H1 (cell line): ENCODE results near the gene ZNF670. TPM values are rescaled to one million over a fixed set of nuclear protein-coding genes. Genes with fewer than 3 reads are reported as not detected.

ENCODE experiments used
- CTCF ChIA-PET: fragments of 300-600 bp; sonication (Branson Sonifier 250); formaldehyde crosslinking; loops from one replicate; lab custom pipeline; 2021; ENCODE audit not compliant: partially characterized antibody; lab: Charles Lee
- POLR2A ChIA-PET: fragments of 300-600 bp; sonication (Branson Sonifier 250); formaldehyde crosslinking; loops from one replicate; lab custom pipeline; 2021; ENCODE audit warnings: inconsistent platforms; ENCODE audit not compliant: partially characterized antibody; lab: Charles Lee
- DNase-seq, 2 experiments: peaks; one replicate each; pipeline versions ENCODE4 v3.0.0 to v3.0.0-alpha.2; 2010 to 2022; ENCODE audit warnings: low spot score in 2 of 2, low read depth in 1 of 2, mixed read lengths in 1 of 2
- FAIRE-seq: peaks from 2 replicates; lab custom pipeline; 2011; peaks lifted over from hg19 to GRCh38; lab: Jason Lieb, UNC
- H2AFZ ChIP-seq: 2 replicates; pipeline ENCODE4 v1.8.1; 2012; ENCODE audit warnings: low read length, inconsistent platforms
- H2AK5ac ChIP-seq: 2 replicates; pipeline ENCODE4 v1.6.1; 2013; ENCODE audit warnings: low read depth, low read length
- H2BK120ac ChIP-seq: replicated peaks from 2 replicates; pipeline ENCODE3; 2013; ENCODE audit warnings: low read depth, low read length, inconsistent platforms
- H2BK12ac ChIP-seq: 2 replicates; pipeline ENCODE4 v1.6.1; 2013; ENCODE audit warnings: low read depth, low read length
- H2BK15ac ChIP-seq: 2 replicates; pipeline ENCODE4 v1.6.1; 2013; ENCODE audit warnings: low read length
- H2BK20ac ChIP-seq: 2 replicates; pipeline ENCODE4 v1.6.1; 2013; ENCODE audit warnings: low read length
- H2BK5ac ChIP-seq: 2 replicates; pipeline ENCODE4 v1.6.1; 2013; ENCODE audit warnings: low read depth, low read length
- H3K14ac ChIP-seq: 2 replicates; pipeline ENCODE4 v1.6.1; 2013; ENCODE audit warnings: inconsistent platforms; ENCODE audit not compliant: insufficient read length
- H3K18ac ChIP-seq: 2 replicates; pipeline ENCODE4 v1.6.1; 2013; ENCODE audit warnings: low read length; ENCODE audit errors: extremely low read depth
- H3K23ac ChIP-seq: 2 replicates; pipeline ENCODE4 v1.6.1; 2013; ENCODE audit warnings: inconsistent platforms; ENCODE audit not compliant: insufficient read length
- H3K23me2 ChIP-seq: 2 replicates; pipeline ENCODE4 v1.6.1; 2013; ENCODE audit warnings: low read depth, low read length
- H3K27ac ChIP-seq: 2 replicates; pipeline ENCODE4 v1.6.1; 2011; ENCODE audit warnings: low read depth, low read length, inconsistent platforms
- H3K27me3 ChIP-seq, 4 experiments: replicated peaks in 1 of 4; 1 replicate in 1 of 4; 2 replicates in 3 of 4; pipeline versions ENCODE4 v1.6.1 to v1.8.1; 2011 to 2013; ENCODE audit warnings: low read length in 3 of 4, mild to moderate bottlenecking in 3 of 4, inconsistent platforms in 2 of 4, mixed read lengths in 2 of 4, moderate library complexity in 1 of 4; ENCODE audit not compliant: control insufficient read depth in 3 of 4, insufficient read depth in 3 of 4; ENCODE audit errors: extremely low read depth in 1 of 4
- H3K36me3 ChIP-seq, 4 experiments: 2 replicates each; pipeline versions ENCODE4 v1.6.1 to v1.8.1; 2011 to 2013; ENCODE audit warnings: mild to moderate bottlenecking in 4 of 4, low read length in 3 of 4, moderate library complexity in 2 of 4, control low read depth in 1 of 4, inconsistent platforms in 1 of 4; ENCODE audit not compliant: insufficient read depth in 4 of 4, control insufficient read depth in 2 of 4
- H3K4ac ChIP-seq: replicated peaks from 2 replicates; pipeline ENCODE3; 2013; ENCODE audit warnings: low read length, low read depth, mixed read lengths, inconsistent platforms; ENCODE audit not compliant: insufficient read length
- H3K4me1 ChIP-seq, 4 experiments: replicated peaks in 1 of 4; 1 replicate in 1 of 4; 2 replicates in 3 of 4; pipeline versions ENCODE4 v1.6.1 to v1.8.1; 2011 to 2013; ENCODE audit warnings: low read length in 3 of 4, inconsistent platforms in 2 of 4, mixed read lengths in 1 of 4; ENCODE audit not compliant: insufficient read depth in 4 of 4, control insufficient read depth in 3 of 4
- H3K4me2 ChIP-seq, 2 experiments: 2 replicates each; pipeline versions ENCODE4 v1.6.1 to v1.8.1; 2011 to 2013; ENCODE audit warnings: low read depth in 2 of 2, low read length in 2 of 2, control low read depth in 1 of 2, inconsistent platforms in 1 of 2, mild to moderate bottlenecking in 1 of 2; ENCODE audit not compliant: insufficient read depth in 1 of 2
- H3K4me3 ChIP-seq, 4 experiments: fragments of 200-600, 300-600 bp in 1 of 4; sonication (generic), shearing (Covaris generic), sonication (Bioruptor Twin) in 1 of 4; 2 replicates each; pipeline versions ENCODE4 v1.5.1 to v1.8.1; 2011 to 2016; ENCODE audit warnings: low read length in 4 of 4, low read depth in 3 of 4, control low read depth in 2 of 4, inconsistent platforms in 2 of 4, mild to moderate bottlenecking in 2 of 4, mixed read lengths in 1 of 4, moderate library complexity in 1 of 4; ENCODE audit not compliant: insufficient read depth in 2 of 4; ENCODE audit errors: extremely low read depth in 1 of 4
- H3K56ac ChIP-seq: replicated peaks from 2 replicates; pipeline ENCODE3; 2013; ENCODE audit warnings: low read depth, mild to moderate bottlenecking, mixed read lengths, low read length, inconsistent platforms; ENCODE audit not compliant: insufficient read length
- H3K79me1 ChIP-seq: 2 replicates; pipeline ENCODE4 v1.6.1; 2013; ENCODE audit warnings: low read depth, low read length, control low read depth
- H3K79me2 ChIP-seq, 2 experiments: 2 replicates each; pipeline versions ENCODE4 v1.6.1 to v1.8.1; 2012 to 2013; ENCODE audit warnings: low read length in 2 of 2, mild to moderate bottlenecking in 2 of 2, inconsistent platforms in 1 of 2; ENCODE audit not compliant: insufficient read depth in 2 of 2, control insufficient read depth in 1 of 2
- H3K9ac ChIP-seq, 4 experiments: replicated peaks in 1 of 4; 1 replicate in 1 of 4; 2 replicates in 3 of 4; pipeline versions ENCODE4 v1.6.1 to v1.8.1; 2011 to 2013; ENCODE audit warnings: low read depth in 3 of 4, low read length in 3 of 4, control low read depth in 2 of 4, mild to moderate bottlenecking in 2 of 4, moderate library complexity in 2 of 4, inconsistent platforms in 1 of 4; ENCODE audit errors: extremely low read depth in 1 of 4
- H3K9me3 ChIP-seq, 2 experiments: 2 replicates each; pipeline versions ENCODE4 v1.6.1 to v1.8.1; 2012 to 2013; ENCODE audit warnings: mild to moderate bottlenecking in 2 of 2, moderate library complexity in 2 of 2, control low read depth in 1 of 2, inconsistent platforms in 1 of 2, low read depth in 1 of 2, low read length in 1 of 2, mixed read lengths in 1 of 2; ENCODE audit not compliant: insufficient read depth in 2 of 2
- H4K20me1 ChIP-seq, 2 experiments: replicated peaks in 1 of 2; 2 replicates each; pipeline versions ENCODE3 to v1.8.1; 2011 to 2013; ENCODE audit warnings: inconsistent platforms in 2 of 2, low read length in 2 of 2, mild to moderate bottlenecking in 1 of 2; ENCODE audit not compliant: insufficient read depth in 2 of 2, control insufficient read depth in 1 of 2
- H4K5ac ChIP-seq: 2 replicates; pipeline ENCODE4 v1.6.1; 2013; ENCODE audit warnings: low read length, low read depth, mixed read lengths, inconsistent platforms; ENCODE audit not compliant: insufficient read length
- H4K8ac ChIP-seq: 2 replicates; pipeline ENCODE4 v1.8.0; 2013; ENCODE audit warnings: mild to moderate bottlenecking, moderate library complexity, low read length, inconsistent platforms; ENCODE audit not compliant: insufficient read depth; ENCODE audit errors: extremely low read depth
- H4K91ac ChIP-seq: replicated peaks from 2 replicates; pipeline ENCODE3; 2013; ENCODE audit warnings: low read length, mixed read lengths, inconsistent platforms; ENCODE audit not compliant: insufficient read length
- HDAC6 ChIP-seq: IDR thresholded peaks from one replicate; pipeline ENCODE4 v1.7.1; 2012; ENCODE audit warnings: low read depth, mild to moderate bottlenecking, inconsistent platforms, low read length, moderate library complexity
- KDM4A ChIP-seq: IDR thresholded peaks from one replicate; pipeline ENCODE4 v1.7.1; 2012; ENCODE audit warnings: low read depth, mild to moderate bottlenecking, moderate library complexity, low read length, inconsistent platforms; ENCODE audit not compliant: severe bottlenecking
- MAFK ChIP-seq: IDR thresholded peaks from 2 replicates; pipeline ENCODE4 v1.6.1; 2012; ENCODE audit warnings: low read depth, mild to moderate bottlenecking, improper control_type of control experiment, low read length
- TAF1 ChIP-seq: IDR thresholded peaks from 2 replicates; pipeline ENCODE4 v1.6.1; 2011; ENCODE audit warnings: mild to moderate bottlenecking, low read depth, low read length
- TCF12 ChIP-seq: IDR thresholded peaks from 2 replicates; pipeline ENCODE4 v1.6.1; 2011; ENCODE audit warnings: low read depth, mild to moderate bottlenecking, low read length
- USF2 ChIP-seq: IDR thresholded peaks from 2 replicates; pipeline ENCODE4 v1.6.1; 2011; ENCODE audit warnings: low read length, improper control_type of control experiment
- WGBS, 2 experiments: shearing (Covaris generic) in 1 of 2; methylation state at CpG; one replicate each; pipeline versions ENCODE4 v1.1.6 to v1.1.7; 2013 to 2015; ENCODE audit warnings: low lambda C conversion rate in 2 of 2, mixed read lengths in 2 of 2, inconsistent platforms in 1 of 2, low coverage in 1 of 2, missing lambda C conversion rate in 1 of 2; ENCODE audit not compliant: insufficient replicate concordance in 2 of 2, insufficient coverage in 1 of 2, insufficient read length in 1 of 2; ENCODE audit errors: extremely low coverage in 1 of 2, missing lambda C conversion rate in 1 of 2; 5-methylcytosine and 5-hydroxymethylcytosine counted together
- polyA plus RNA-seq, 7 experiments: library from polyadenylated mRNA; depleted of rRNA in 3 of 7; stranded (reverse) in 5 of 7; unstranded in 2 of 7; fragments of >200 nt in 5 of 7; fragments of 200-250 nt in 2 of 7; gene quantifications; 1 replicate in 5 of 7; 2 replicates in 1 of 7; 4 replicates in 1 of 7; pipeline versions ENCODE4 v1.2.1 to v1.2.3, GENCODE V29; 2011 to 2013; ENCODE audit warnings: missing spikeins in 2 of 7, mixed read lengths in 2 of 7
- total RNA-seq: library from RNA; stranded (reverse); fragmentation: NEBNext Ultra II Directional; extraction: Animal tissue kit (Norgen Biotek cat#: 25700); gene quantifications from 2 replicates; pipeline ENCODE4 v1.2.1, GENCODE V29; 2021
- TF ChIP-seq, protein P1 (sequence below): IDR thresholded peaks from 2 replicates; pipeline ENCODE4 v1.6.1; 2012; ENCODE audit warnings: low read length, inconsistent platforms
- TF ChIP-seq, protein P2 (sequence below), 3 experiments: IDR thresholded peaks; 1 replicate in 2 of 3; 2 replicates in 1 of 3; pipeline versions ENCODE4 v1.5.1 to v1.6.1; 2011; ENCODE audit warnings: low read length in 3 of 3, mild to moderate bottlenecking in 3 of 3, inconsistent platforms in 2 of 3, low read depth in 1 of 3, moderate library complexity in 1 of 3; ENCODE audit not compliant: insufficient read depth in 1 of 3; ENCODE audit errors: control extremely low read depth in 1 of 3

Gene ZNF670
- total and polyA plus RNA-seq, 2 of the 8 experiments (the other 6 are each of a cell fraction or from before 2014, with no cell fraction given) = 2.8 to 15.4 TPM

- H3K27me3 ChIP-seq = no peaks in the 10 kb centered on the region
- no peak overlapping the region for H4K5ac ChIP-seq
- H4K8ac ChIP-seq = no peak overlapping the region
- H2BK12ac ChIP-seq = no peak overlapping the region
- H4K20me1 ChIP-seq = peaks cover 5 to 9% of the 10 kb centered on the region in 2 experiments
- no peak overlapping the region for H4K91ac ChIP-seq
- CTCF ChIA-PET = no interaction called here
- H3K79me1 ChIP-seq = 0 out of 2 replicates have a peak, but pooled peaks cover 3% of the 10 kb centered on the region
- peaks cover 8 to 39% of the 10 kb centered on the region in 2 experiments for H3K79me2 ChIP-seq
- H3K36me3 ChIP-seq = peaks cover 16 to 41% (median 30%) of the 10 kb centered on the region in 4 experiments
- H3K4ac ChIP-seq = no peak overlapping the region
- POLR2A ChIA-PET = no interaction called here
- no peak overlapping the region for H2BK20ac ChIP-seq
- WGBS, 2 experiments = 93% methylated on average over 1 of the region's 1 CpG; no CpG with 5 or more reads in 1 of the 2 experiments
- H2BK120ac ChIP-seq = no peak overlapping the region
- peak overlapping the region in 1 of 2 experiments; percentile 69; a peak in 1 of 4 replicates for H3K4me2 ChIP-seq
- H3K56ac ChIP-seq = no peak overlapping the region
- DNase-seq (no peak), FAIRE-seq (no peak)
- H3K9ac ChIP-seq = no peak overlapping the region
- 0 out of 4 replicates have a peak, but pooled peaks cover 0 to 3% of the 10 kb centered on the region in 2 experiments for H3K9me3 ChIP-seq
- no peak overlapping the region for H3K14ac ChIP-seq
- H3K23ac ChIP-seq = no peak overlapping the region
- peak overlapping the region in 1 of 4 experiments; percentile 97; a peak in 1 of 8 replicates for H3K4me3 ChIP-seq
- H3K27ac ChIP-seq = no peak overlapping the region
- no peak overlapping the region for H2AFZ ChIP-seq
- no peak overlapping the region for H2BK15ac ChIP-seq
- H3K4me1 ChIP-seq = peaks cover 1 to 15% (median 6%) of the 10 kb centered on the region in 4 experiments; a peak in 5 of 7 replicates
- H2AK5ac ChIP-seq = no peak overlapping the region
- no peak overlapping the region for H2BK5ac ChIP-seq
- H3K18ac ChIP-seq = no peak overlapping the region
- no peaks in the 10 kb centered on the region for H3K23me2 ChIP-seq
- no peak for TF ChIP-seq TAF1
- TF ChIP-seq KDM4A = no peak
- TF ChIP-seq, protein P1, sequence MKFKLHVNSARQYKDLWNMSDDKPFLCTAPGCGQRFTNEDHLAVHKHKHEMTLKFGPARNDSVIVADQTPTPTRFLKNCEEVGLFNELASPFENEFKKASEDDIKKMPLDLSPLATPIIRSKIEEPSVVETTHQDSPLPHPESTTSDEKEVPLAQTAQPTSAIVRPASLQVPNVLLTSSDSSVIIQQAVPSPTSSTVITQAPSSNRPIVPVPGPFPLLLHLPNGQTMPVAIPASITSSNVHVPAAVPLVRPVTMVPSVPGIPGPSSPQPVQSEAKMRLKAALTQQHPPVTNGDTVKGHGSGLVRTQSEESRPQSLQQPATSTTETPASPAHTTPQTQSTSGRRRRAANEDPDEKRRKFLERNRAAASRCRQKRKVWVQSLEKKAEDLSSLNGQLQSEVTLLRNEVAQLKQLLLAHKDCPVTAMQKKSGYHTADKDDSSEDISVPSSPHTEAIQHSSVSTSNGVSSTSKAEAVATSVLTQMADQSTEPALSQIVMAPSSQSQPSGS = no peak
- no peak for TF ChIP-seq MAFK
- TF ChIP-seq USF2 = no peak
- no peak for TF ChIP-seq TCF12
- TF ChIP-seq, protein P2, sequence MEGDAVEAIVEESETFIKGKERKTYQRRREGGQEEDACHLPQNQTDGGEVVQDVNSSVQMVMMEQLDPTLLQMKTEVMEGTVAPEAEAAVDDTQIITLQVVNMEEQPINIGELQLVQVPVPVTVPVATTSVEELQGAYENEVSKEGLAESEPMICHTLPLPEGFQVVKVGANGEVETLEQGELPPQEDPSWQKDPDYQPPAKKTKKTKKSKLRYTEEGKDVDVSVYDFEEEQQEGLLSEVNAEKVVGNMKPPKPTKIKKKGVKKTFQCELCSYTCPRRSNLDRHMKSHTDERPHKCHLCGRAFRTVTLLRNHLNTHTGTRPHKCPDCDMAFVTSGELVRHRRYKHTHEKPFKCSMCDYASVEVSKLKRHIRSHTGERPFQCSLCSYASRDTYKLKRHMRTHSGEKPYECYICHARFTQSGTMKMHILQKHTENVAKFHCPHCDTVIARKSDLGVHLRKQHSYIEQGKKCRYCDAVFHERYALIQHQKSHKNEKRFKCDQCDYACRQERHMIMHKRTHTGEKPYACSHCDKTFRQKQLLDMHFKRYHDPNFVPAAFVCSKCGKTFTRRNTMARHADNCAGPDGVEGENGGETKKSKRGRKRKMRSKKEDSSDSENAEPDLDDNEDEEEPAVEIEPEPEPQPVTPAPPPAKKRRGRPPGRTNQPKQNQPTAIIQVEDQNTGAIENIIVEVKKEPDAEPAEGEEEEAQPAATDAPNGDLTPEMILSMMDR (IDR thresholded peaks at IDR 0.05; ENCODE audit: control extremely low read depth in 1 of 3, insufficient read depth in 1 of 3, low read depth in 1 of 3, low read length in 3 of 3) = no peak
- TF ChIP-seq HDAC6 = no peak
Measured at GRCh38 chr1:247102381-247102780, 23.8 kb upstream of the ZNF670 start.
